Measurements from ENCODE around the gene FSTL4.

- TF ChIP-seq TOX (CRISPR knock-in tag; IDR thresholded peaks at IDR 0.05; ENCODE audit: borderline replicate concordance), result no peak
- no peak for TF ChIP-seq TCF4 (CRISPR knock-in tag; IDR thresholded peaks at IDR 0.05; ENCODE audit: borderline replicate concordance)
- no peak for TF ChIP-seq ESRRG (CRISPR knock-in tag; IDR thresholded peaks at IDR 0.05)
- no peak for TF ChIP-seq BACH2 (CRISPR knock-in tag; IDR thresholded peaks at IDR 0.05; ENCODE audit: borderline replicate concordance)
- TF ChIP-seq ZFP3 (CRISPR knock-in tag; IDR thresholded peaks at IDR 0.05), result no peak
Measured at GRCh38 chr5:133326361-133326760, 286.0 kb downstream of the FSTL4 start.
